CD4-positive, CD25-positive, alpha-beta regulatory T cell (primary cell): Measurements from ENCODE around the gene ELAC1. TPM values are rescaled to one million over a fixed set of nuclear protein-coding genes. Genes with fewer than 3 reads are reported as not detected.

ENCODE experiments used
- ATAC-seq, 2 donors: fragments of 150-1000 bp; cut with Tn5 transposase; one replicate each; pipeline ENCODE4 v1.10.0; 2021; ENCODE audit warnings: low read depth in 2 of 2, moderate number of reproducible peaks in 2 of 2, moderate library complexity in 1 of 2
- DNase-seq, 3 donors: peaks; one replicate each; pipeline versions ENCODE4 v3.0.0 to v3.0.0-alpha.2; 2012 to 2022; ENCODE audit warnings: mixed read lengths in 1 of 3
- H3K27ac ChIP-seq: one replicate; pipeline ENCODE4 v1.7.0; 2013; ENCODE audit warnings: mild to moderate bottlenecking, low read length; ENCODE audit not compliant: insufficient read depth, poor library complexity, severe bottlenecking
- H3K27me3 ChIP-seq: one replicate; pipeline ENCODE4 v1.7.0; 2013; ENCODE audit warnings: low read length; ENCODE audit not compliant: control insufficient read depth, insufficient read depth
- H3K36me3 ChIP-seq: one replicate; pipeline ENCODE4 v1.7.0; 2013; ENCODE audit warnings: mild to moderate bottlenecking, low read length, moderate library complexity; ENCODE audit not compliant: control insufficient read depth, insufficient read depth
- H3K4me1 ChIP-seq: 2 replicates; pipeline ENCODE4 v1.7.0; 2013; ENCODE audit warnings: mild to moderate bottlenecking, low read length; ENCODE audit not compliant: insufficient read depth, control insufficient read depth, poor library complexity, severe bottlenecking
- H3K4me3 ChIP-seq: one replicate; pipeline ENCODE4 v1.7.0; 2013; ENCODE audit warnings: low read depth, mild to moderate bottlenecking, low read length, moderate library complexity
- H3K9me3 ChIP-seq, 2 experiments: 1 replicate in 1 of 2; 2 replicates in 1 of 2; pipeline ENCODE4 v1.7.0; 2013; ENCODE audit warnings: low read length in 2 of 2, mild to moderate bottlenecking in 1 of 2, moderate library complexity in 1 of 2; ENCODE audit not compliant: control insufficient read depth in 2 of 2
- H3K27ac Mint-ChIP-seq, 3 donors: one replicate each; pipeline ENCODE4 v1.8.0; 2020 to 2022; ENCODE audit warnings: mild to moderate bottlenecking in 3 of 3, mixed read lengths in 3 of 3, moderate library complexity in 2 of 3
- H3K27me3 Mint-ChIP-seq: one replicate; pipeline ENCODE4 v1.8.0; 2022; ENCODE audit warnings: mild to moderate bottlenecking, mixed read lengths
- H3K36me3 Mint-ChIP-seq: one replicate; pipeline ENCODE4 v1.8.0; 2020; ENCODE audit warnings: mixed read lengths
- H3K4me1 Mint-ChIP-seq, 4 donors: one replicate each; pipeline ENCODE4 v1.8.0; 2020 to 2022; ENCODE audit warnings: mixed read lengths in 4 of 4, mild to moderate bottlenecking in 1 of 4
- H3K4me3 Mint-ChIP-seq, 4 donors: one replicate each; pipeline ENCODE4 v1.8.0; 2020 to 2022; ENCODE audit warnings: mild to moderate bottlenecking in 4 of 4, mixed read lengths in 4 of 4, moderate library complexity in 3 of 4
- H3K9me3 Mint-ChIP-seq, 7 donors: one replicate each; pipeline ENCODE4 v1.8.0; 2020 to 2022; ENCODE audit warnings: mixed read lengths in 7 of 7, mild to moderate bottlenecking in 3 of 7, moderate library complexity in 2 of 7
- polyA plus RNA-seq, 4 donors: library from polyadenylated mRNA; unstranded; fragments of 300-500 nt; fragmentation: Illumina TruSeq; gene quantifications; one replicate each; pipeline ENCODE4 v1.2.3, GENCODE V29; 2021
- total RNA-seq: library from RNA; stranded (reverse); gene quantifications from one replicate; pipeline ENCODE4 v1.2.3, GENCODE V29; 2022

Gene ELAC1
- total and polyA plus RNA-seq, 5 donors from 2014 or later = 5.9 to 23.0 (median 18.6) TPM

DNA sequence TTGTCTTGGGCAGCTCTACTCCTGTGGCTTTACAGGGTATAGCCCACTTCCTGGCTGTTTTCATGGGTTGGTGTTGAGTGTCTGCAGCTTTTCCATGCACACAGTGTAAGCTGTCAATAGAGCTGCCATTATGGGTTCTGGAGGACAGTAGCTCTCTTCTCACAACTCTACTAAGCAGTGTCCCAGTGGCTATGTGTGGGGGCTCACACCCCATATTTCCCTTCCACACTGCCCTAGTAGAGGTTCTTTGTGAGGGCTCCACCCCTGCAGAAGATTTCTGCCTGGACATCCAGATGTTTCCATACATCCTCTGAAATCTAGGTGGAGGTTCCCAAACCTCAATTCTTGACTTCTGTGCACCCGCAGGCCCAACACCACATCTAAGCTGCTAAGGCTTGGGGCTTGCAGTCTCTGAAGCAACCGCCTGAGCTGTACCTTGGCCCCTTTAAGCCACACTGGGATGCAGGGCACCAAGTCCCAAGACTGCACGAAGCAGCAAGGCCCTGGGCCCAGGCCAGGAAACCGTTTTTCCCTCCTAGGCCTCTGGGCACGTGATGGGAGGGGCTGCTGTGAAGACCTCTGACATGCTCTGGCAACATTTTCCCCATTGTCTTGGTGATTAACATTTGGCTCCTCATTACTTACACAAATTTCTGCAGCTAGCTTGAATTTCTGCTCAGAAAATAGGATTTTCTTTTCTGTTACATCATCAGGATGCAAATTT is 9.4 kb downstream of the ELAC1 start:
- Mint-ChIP-seq H3K27me3 (no peaks in the 10 kb centered on the region), H3K36me3 (peaks cover 56% of the 10 kb centered on the region), H3K4me3 (no peak overlapping the region), H3K9me3 (peaks cover 0 to 13% (median 4%) of the 10 kb centered on the region in 7 donors), H3K4me1 (peaks cover 14 to 24% (median 19%) of the 10 kb centered on the region in 4 donors), H3K27ac (no peak overlapping the region)
- no peak for DNase-seq
- H3K27me3 ChIP-seq = no peaks in the 10 kb centered on the region
- H3K4me3 ChIP-seq = no peak overlapping the region
- no peaks in the 10 kb centered on the region for H3K4me1 ChIP-seq
- no peak for ATAC-seq
- H3K9me3 ChIP-seq = peaks cover 0 to 13% of the 10 kb centered on the region in 2 experiments
- no peak overlapping the region for H3K27ac ChIP-seq
- peaks cover 44% of the 10 kb centered on the region for H3K36me3 ChIP-seq

DNA sequence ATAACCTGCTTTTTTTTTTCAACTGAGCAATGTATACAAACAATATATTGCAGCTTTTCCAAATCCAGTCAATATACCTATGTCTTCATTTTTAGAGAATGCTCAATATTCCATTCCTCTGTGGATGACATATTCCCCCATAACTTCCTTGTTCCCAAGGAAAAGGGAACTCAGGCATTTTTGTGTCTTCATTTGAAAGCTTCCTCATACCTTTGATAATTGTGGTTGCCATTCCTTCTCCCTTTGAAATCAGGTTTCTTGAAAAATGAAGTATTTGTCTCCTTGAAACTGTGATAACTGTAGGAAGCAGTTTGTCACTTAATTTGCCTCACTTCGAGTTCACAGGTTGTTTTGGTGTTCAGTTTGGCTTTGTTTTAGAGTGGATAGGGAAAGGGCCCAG is 13.5 kb downstream of the ELAC1 start:
- H3K27me3 ChIP-seq = no peaks in the 10 kb centered on the region
- Mint-ChIP-seq H3K36me3 (peaks cover 52% of the 10 kb centered on the region), H3K27ac (no peak overlapping the region), H3K9me3 (peaks cover 0 to 10% (median 2%) of the 10 kb centered on the region in 7 donors), H3K4me1 (peaks cover 5 to 16% (median 11%) of the 10 kb centered on the region in 4 donors), H3K27me3 (no peaks in the 10 kb centered on the region), H3K4me3 (no peak overlapping the region)
- peaks cover 0 to 13% of the 10 kb centered on the region in 2 experiments for H3K9me3 ChIP-seq
- no peaks in the 10 kb centered on the region for H3K4me1 ChIP-seq
- H3K27ac ChIP-seq = no peak overlapping the region
- no peak for ATAC-seq
- H3K36me3 ChIP-seq = peaks cover 38% of the 10 kb centered on the region
- DNase-seq = no peak
- no peak overlapping the region for H3K4me3 ChIP-seq

DNA sequence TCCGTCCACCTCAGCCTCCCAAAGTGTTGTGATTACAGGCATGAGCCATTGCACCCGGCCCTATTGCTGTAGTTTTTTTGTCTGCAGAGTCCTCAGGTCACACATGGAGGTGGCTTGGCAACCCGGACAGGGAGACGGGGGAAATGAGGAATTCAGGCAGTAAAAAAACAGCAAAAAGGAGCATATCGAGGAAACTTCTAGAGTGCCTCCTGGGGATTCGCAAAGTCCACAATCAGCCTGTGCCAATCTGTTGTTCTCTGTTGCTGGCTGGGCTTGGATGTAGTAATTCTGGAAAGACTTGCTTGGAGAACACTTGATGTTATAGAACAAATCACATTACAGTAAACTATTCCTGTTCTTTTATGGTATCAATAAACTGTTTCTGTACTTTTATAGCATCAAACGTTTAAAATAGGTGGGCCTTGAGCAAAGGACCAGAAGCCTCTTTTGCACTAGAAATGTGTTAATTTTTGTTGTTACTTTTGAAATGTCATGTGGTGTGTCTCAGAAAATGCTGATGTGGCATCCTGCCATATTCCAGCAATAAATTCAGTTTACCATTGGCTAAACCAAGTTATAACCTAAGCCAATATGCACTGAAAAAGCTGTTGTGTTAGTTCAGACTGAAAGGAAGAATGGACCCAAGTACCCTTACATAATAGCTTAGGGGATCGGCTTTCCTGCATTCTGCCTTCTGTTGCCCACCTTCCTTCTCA is 14.4 kb downstream of the ELAC1 start:
- no peaks in the 10 kb centered on the region for H3K4me1 ChIP-seq
- peaks cover 5 to 16% (median 11%) of the 10 kb centered on the region in 4 donors for H3K4me1 Mint-ChIP-seq
- DNase-seq (no peak), ATAC-seq (no peak)
- H3K9me3 ChIP-seq = peaks cover 0 to 6% of the 10 kb centered on the region in 2 experiments
- H3K27ac Mint-ChIP-seq = peak overlapping the region in 1 of 3 donors; percentile 19
- H3K36me3 ChIP-seq = peaks cover 35% of the 10 kb centered on the region
- H3K9me3 Mint-ChIP-seq = peaks cover 0 to 7% (median 0%) of the 10 kb centered on the region in 7 donors
- no peaks in the 10 kb centered on the region for H3K27me3 ChIP-seq
- no peak overlapping the region for H3K27ac ChIP-seq
- peaks cover 49% of the 10 kb centered on the region for H3K36me3 Mint-ChIP-seq
- no peaks in the 10 kb centered on the region for H3K27me3 Mint-ChIP-seq
- H3K4me3 ChIP-seq = no peak overlapping the region
- H3K4me3 Mint-ChIP-seq = no peak overlapping the region

DNA sequence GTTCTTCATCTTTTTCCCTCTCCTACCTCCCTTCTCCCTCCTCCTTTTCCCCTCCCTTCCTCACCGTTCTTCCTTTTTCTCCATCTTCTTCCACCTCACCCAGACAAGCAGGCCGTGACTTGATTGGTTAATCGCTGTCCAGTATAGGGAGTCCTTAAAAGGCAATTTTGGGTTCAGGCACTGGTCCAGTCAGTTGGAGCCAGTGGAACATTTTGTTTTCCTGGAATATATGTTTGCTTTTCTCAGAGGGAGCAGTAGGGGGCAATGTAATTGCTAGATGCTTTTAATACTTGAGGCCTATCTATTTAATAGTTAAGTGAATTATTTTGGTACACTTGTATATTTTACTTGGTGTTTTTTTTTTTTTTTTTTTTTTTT is 15.0 kb downstream of the ELAC1 start:
- Histone ChIP-seq H3K9me3 (peaks cover 0 to under 1% of the 10 kb centered on the region in 2 experiments), H3K27me3 (no peaks in the 10 kb centered on the region), H3K27ac (no peak overlapping the region), H3K36me3 (peaks cover 29% of the 10 kb centered on the region), H3K4me3 (no peak overlapping the region), H3K4me1 (no peaks in the 10 kb centered on the region)
- Mint-ChIP-seq H3K4me3 (no peak overlapping the region), H3K9me3 (peaks cover 0 to 6% (median 0%) of the 10 kb centered on the region in 7 donors), H3K36me3 (peaks cover 48% of the 10 kb centered on the region), H3K27ac (peak overlapping the region in 2 of 3 donors; percentile 19 to 55), H3K27me3 (no peaks in the 10 kb centered on the region), H3K4me1 (peaks cover 5 to 16% (median 11%) of the 10 kb centered on the region in 4 donors)
- no peak for ATAC-seq
- DNase-seq = no peak

DNA sequence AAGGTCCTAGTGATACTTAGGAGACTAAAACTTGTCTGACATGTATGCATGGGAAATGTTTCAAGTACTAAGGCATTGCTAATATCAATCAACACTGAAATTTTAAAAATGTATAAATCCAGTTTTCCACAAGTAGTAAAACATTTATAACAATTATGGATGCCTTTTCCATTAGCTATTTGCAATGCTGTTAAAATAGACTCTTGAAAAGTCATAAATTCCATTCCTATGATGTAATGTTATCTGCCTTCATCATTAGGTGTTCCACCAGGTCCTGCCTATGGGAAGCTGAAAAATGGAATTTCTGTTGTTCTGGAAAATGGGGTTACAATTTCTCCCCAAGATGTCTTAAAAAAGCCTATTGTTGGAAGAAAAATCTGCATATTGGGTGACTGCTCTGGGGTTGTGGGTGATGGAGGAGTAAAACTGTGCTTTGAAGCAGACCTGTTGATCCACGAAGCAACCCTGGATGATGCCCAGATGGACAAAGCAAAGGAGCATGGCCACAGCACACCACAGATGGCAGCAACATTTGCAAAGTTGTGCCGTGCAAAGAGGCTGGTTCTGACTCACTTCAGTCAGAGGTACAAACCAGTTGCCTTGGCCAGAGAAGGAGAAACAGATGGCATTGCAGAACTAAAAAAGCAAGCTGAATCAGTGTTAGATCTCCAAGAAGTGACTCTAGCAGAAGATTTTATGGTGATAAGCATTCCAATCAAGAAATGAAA is 18.7 kb downstream of the ELAC1 start:
- no peaks in the 10 kb centered on the region for H3K9me3 Mint-ChIP-seq
- H3K36me3 ChIP-seq = peaks cover 19% of the 10 kb centered on the region
- no peak overlapping the region for H3K4me3 Mint-ChIP-seq
- ATAC-seq (no peak), DNase-seq (no peak)
- H3K4me3 ChIP-seq = no peak overlapping the region
- H3K9me3 ChIP-seq = no peaks in the 10 kb centered on the region
- H3K4me1 ChIP-seq = no peaks in the 10 kb centered on the region
- H3K27ac ChIP-seq = no peak overlapping the region
- H3K27me3 ChIP-seq = no peaks in the 10 kb centered on the region
- no peaks in the 10 kb centered on the region for H3K27me3 Mint-ChIP-seq
- H3K4me1 Mint-ChIP-seq = peaks cover 0 to 6% (median 5%) of the 10 kb centered on the region in 4 donors
- H3K27ac Mint-ChIP-seq = no peak overlapping the region
- peaks cover 30% of the 10 kb centered on the region for H3K36me3 Mint-ChIP-seq

DNA sequence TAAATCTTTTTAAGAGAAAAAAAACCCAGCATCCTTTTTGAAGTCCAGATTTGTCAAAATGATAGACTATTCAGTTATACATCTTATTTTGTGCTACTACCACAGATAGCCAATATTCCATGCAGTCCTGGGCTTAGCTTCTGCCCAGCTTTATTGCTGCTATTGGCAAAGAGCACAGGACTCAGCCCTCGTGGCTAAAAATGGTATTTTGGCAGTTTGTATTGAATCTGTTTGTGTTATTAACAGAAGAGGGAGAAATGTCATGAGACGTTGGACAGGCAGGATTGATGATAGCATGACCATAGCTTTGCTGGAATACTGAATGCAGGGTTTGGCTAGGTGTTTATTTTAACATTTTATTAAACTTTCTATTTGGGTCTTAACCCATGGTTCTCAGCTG is 19.4 kb downstream of the ELAC1 start:
- H3K36me3 Mint-ChIP-seq = peaks cover 32% of the 10 kb centered on the region
- Histone ChIP-seq H3K4me1 (no peaks in the 10 kb centered on the region), H3K4me3 (no peak overlapping the region), H3K27ac (no peak overlapping the region), H3K9me3 (no peaks in the 10 kb centered on the region), H3K27me3 (no peaks in the 10 kb centered on the region), H3K36me3 (peaks cover 19% of the 10 kb centered on the region)
- no peak overlapping the region for H3K4me3 Mint-ChIP-seq
- no peaks in the 10 kb centered on the region for H3K27me3 Mint-ChIP-seq
- peaks cover 0 to 5% (median 3%) of the 10 kb centered on the region in 4 donors for H3K4me1 Mint-ChIP-seq
- peak overlapping the region in 1 of 3 donors; percentile 79 for H3K27ac Mint-ChIP-seq
- ATAC-seq = no peak
- no peaks in the 10 kb centered on the region for H3K9me3 Mint-ChIP-seq
- DNase-seq = no peak

DNA sequence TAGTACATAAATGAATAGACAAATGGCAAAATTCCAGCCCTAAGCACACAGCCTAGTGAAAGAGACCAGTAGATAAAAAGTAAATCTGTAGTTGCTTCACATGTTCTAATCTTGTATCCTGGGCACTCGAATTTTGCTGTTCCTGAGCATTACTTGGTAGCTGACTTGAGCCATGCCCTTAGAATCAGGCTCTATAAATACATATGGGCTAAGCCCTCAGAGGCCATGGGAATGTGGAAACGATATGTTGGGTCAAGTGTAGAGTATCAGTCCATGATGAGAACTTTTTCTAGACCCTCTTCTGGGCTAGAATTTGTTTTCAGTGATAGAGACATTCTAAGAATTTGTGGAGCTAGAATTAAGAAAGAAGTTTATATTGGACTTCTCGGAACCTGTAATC is 21.9 kb downstream of the ELAC1 start:
- Histone ChIP-seq H3K27me3 (no peaks in the 10 kb centered on the region), H3K36me3 (peaks cover 12% of the 10 kb centered on the region), H3K4me1 (no peaks in the 10 kb centered on the region), H3K4me3 (no peak overlapping the region), H3K9me3 (no peaks in the 10 kb centered on the region), H3K27ac (no peak overlapping the region)
- Mint-ChIP-seq H3K4me3 (no peak overlapping the region), H3K9me3 (no peaks in the 10 kb centered on the region), H3K27ac (no peak overlapping the region), H3K4me1 (peaks cover 0 to 2% (median under 1%) of the 10 kb centered on the region in 4 donors), H3K36me3 (peaks cover 22% of the 10 kb centered on the region), H3K27me3 (no peaks in the 10 kb centered on the region)
- DNase-seq (no peak), ATAC-seq (no peak)
